MCF 10A (cell line): ENCODE results near the gene RRM1. TPM values are rescaled to one million over a fixed set of nuclear protein-coding genes. Genes with fewer than 3 reads are reported as not detected.

Experiments
- BruUV-seq: library from RNA; stranded (reverse); fragments of 400-500 nt; replicated peaks from 2 replicates; lab custom pipeline; 2021; lab: Mats Ljungman, UMichigan
- CTCF ChIA-PET: fragments of 300-600 bp; sonication (Branson Sonifier 250); formaldehyde crosslinking; extraction: SDS; loops from one replicate; lab custom pipeline; 2021; ENCODE audit warnings: antibody characterized with exemption, inconsistent platforms; lab: Yijun Ruan, JAX
- POLR2A ChIA-PET: fragments of 300-600, 350-650 bp; sonication (Branson Sonifier 250); formaldehyde crosslinking; extraction: SDS; loops from one replicate; lab custom pipeline; 2020; ENCODE audit warnings: antibody characterized with exemption, inconsistent platforms; lab: Yijun Ruan, JAX
- DNase-seq: peaks from one replicate; pipeline ENCODE4 v3.0.0-alpha.2; 2018; ENCODE audit not compliant: unreplicated experiment
- H3K27ac Mint-ChIP-seq: one replicate; pipeline ENCODE4 v1.8.0; 2022; ENCODE audit warnings: mild to moderate bottlenecking, low read depth, mixed read lengths; ENCODE audit not compliant: unreplicated experiment
- H3K27me3 Mint-ChIP-seq: one replicate; pipeline ENCODE4 v1.8.0; 2022; ENCODE audit warnings: mixed read lengths; ENCODE audit not compliant: insufficient read depth, unreplicated experiment
- H3K36me3 Mint-ChIP-seq: one replicate; pipeline ENCODE4 v1.8.0; 2022; ENCODE audit warnings: mild to moderate bottlenecking, moderate library complexity, mixed read lengths; ENCODE audit not compliant: insufficient read depth, unreplicated experiment
- H3K4me1 Mint-ChIP-seq: one replicate; pipeline ENCODE4 v1.8.0; 2022; ENCODE audit warnings: mixed read lengths; ENCODE audit not compliant: insufficient read depth, unreplicated experiment
- H3K4me3 Mint-ChIP-seq: one replicate; pipeline ENCODE4 v1.8.0; 2022; ENCODE audit warnings: mild to moderate bottlenecking, moderate library complexity, mixed read lengths; ENCODE audit not compliant: unreplicated experiment
- H3K9me3 Mint-ChIP-seq: one replicate; pipeline ENCODE4 v1.8.0; 2022; ENCODE audit warnings: mixed read lengths; ENCODE audit not compliant: unreplicated experiment
- CTCF ChIP-seq: fragments of 200-600 bp; IDR thresholded peaks from one replicate; pipeline ENCODE4 v1.8.0; 2022; ENCODE audit warnings: antibody characterized with exemption, mild to moderate bottlenecking; ENCODE audit not compliant: unreplicated experiment
- intact Hi-C: fragments of 100-400 bp; cut with micrococcal nuclease; formaldehyde crosslinking; loops from 2 replicates; pipeline ENCODE4 v1.14.1; 2022
- total RNA-seq: library from RNA; stranded (reverse); gene quantifications from 2 replicates; pipeline ENCODE4 v1.2.3, GENCODE V29; 2022

Gene RRM1
- total RNA-seq, 1 experiment from 2014 or later, result 86.1 TPM

GRCh38 chr11:4092026-4092425, 2.6 kb upstream of the RRM1 start:
- TF ChIP-seq CTCF, result no peak
- no peak for DNase-seq
- CTCF ChIA-PET, result interaction anchor here (0.9 kb wide), 1 partner anchor 20 kb away, joined by 3 read pairs; no protein-coding TSS in a partner anchor
- no TSS peak for BruUV-seq
- intact Hi-C loops, result no loop called here
- peaks cover 16% of the 10 kb centered on the region for H3K36me3 Mint-ChIP-seq
- no peaks in the 10 kb centered on the region for H3K27me3 Mint-ChIP-seq
- no peaks in the 10 kb centered on the region for H3K9me3 Mint-ChIP-seq
- POLR2A ChIA-PET, result no interaction called here
- H3K4me1 Mint-ChIP-seq, result peaks cover 13% of the 10 kb centered on the region
- no peak overlapping the region for H3K27ac Mint-ChIP-seq
- no peak overlapping the region for H3K4me3 Mint-ChIP-seq

GRCh38 chr11:4093519-4094347, 866 bp upstream of the RRM1 start:
- ChIA-PET CTCF (interaction anchor here (0.7 to 1.3 kb wide), 3 partner anchors 20 to 284 kb away, joined by 3 to 5 read pairs (median 3); no protein-coding TSS in a partner anchor), POLR2A (interaction anchor here (0.6 to 1.4 kb wide), 4 partner anchors 57 to 297 kb away, joined by 3 to 4 read pairs (median 4); partner anchors contain the start of gene NUP98)
- peak overlapping the region; percentile 96 for H3K27ac Mint-ChIP-seq
- TF ChIP-seq CTCF, result no peak
- no TSS peak for BruUV-seq
- no peak for DNase-seq
- H3K4me3 Mint-ChIP-seq, result peak overlapping the region; percentile 90
- no peaks in the 10 kb centered on the region for H3K27me3 Mint-ChIP-seq
- intact Hi-C loops, result no loop called here
- H3K9me3 Mint-ChIP-seq, result no peaks in the 10 kb centered on the region
- H3K4me1 Mint-ChIP-seq, result peaks cover 20% of the 10 kb centered on the region
- H3K36me3 Mint-ChIP-seq, result peaks cover 6% of the 10 kb centered on the region

- intact Hi-C loops, result no loop called here
- CTCF ChIA-PET, result interaction anchor here (0.7 to 1.5 kb wide), 5 partner anchors 38 to 254 kb away, joined by 3 to 5 read pairs (median 4); no protein-coding TSS in a partner anchor
- Mint-ChIP-seq H3K9me3 (no peaks in the 10 kb centered on the region), H3K27ac (peak overlapping the region; percentile 96), H3K27me3 (no peaks in the 10 kb centered on the region), H3K4me3 (peak overlapping the region; percentile 90), H3K4me1 (peaks cover 34% of the 10 kb centered on the region), H3K36me3 (no peaks in the 10 kb centered on the region)
- TF ChIP-seq CTCF, result peak; percentile 7
- POLR2A ChIA-PET, result interaction anchor here (0.8 to 1.3 kb wide), 4 partner anchors 19 to 298 kb away, joined by 3 to 4 read pairs (median 3); partner anchors contain the start of genes STIM1 and TRIM21
- DNase-seq, result peak; percentile 51
- BruUV-seq, result TSS peak; percentile 47
Measured at GRCh38 chr11:4095509-4096230, 1.1 kb downstream of the RRM1 start.
